CD14-positive monocyte (primary cell): ENCODE measurements around the gene ZDHHC14. TPM values are rescaled to one million over a fixed set of nuclear protein-coding genes. Genes with fewer than 3 reads are reported as not detected.

Experiments
- DNase-seq, 3 donors: peaks; one replicate each; pipeline ENCODE4 v3.0.0-alpha.2; 2011 to 2022
- H2AFZ ChIP-seq: 2 replicates; pipeline ENCODE4 v1.6.0; 2012; ENCODE audit warnings: mild to moderate bottlenecking, low read depth, low read length, inconsistent platforms; ENCODE audit not compliant: insufficient read depth, poor library complexity, severe bottlenecking
- H3K27ac ChIP-seq, 2 donors: 1 replicate in 1 of 2; 2 replicates in 1 of 2; pipeline ENCODE4 v1.5.1; 2012 to 2013; ENCODE audit warnings: low read length in 2 of 2, control low read depth in 1 of 2, inconsistent platforms in 1 of 2, low read depth in 1 of 2, mild to moderate bottlenecking in 1 of 2
- H3K27me3 ChIP-seq, 2 donors: one replicate each; pipeline versions ENCODE4 v1.6.0 to v1.6.1; 2011 to 2013; ENCODE audit warnings: low read length in 2 of 2; ENCODE audit not compliant: control insufficient read depth in 2 of 2, insufficient read depth in 2 of 2
- H3K36me3 ChIP-seq, 2 donors: replicated peaks in 1 of 2; 1 replicate in 1 of 2; 2 replicates in 1 of 2; pipeline versions ENCODE4 v1.5.1 to v1.6.1; 2012 to 2013; ENCODE audit warnings: low read length in 2 of 2, control low read depth in 1 of 2, inconsistent platforms in 1 of 2, mild to moderate bottlenecking in 1 of 2; ENCODE audit not compliant: insufficient read depth in 2 of 2, control insufficient read depth in 1 of 2
- H3K4me1 ChIP-seq, 2 donors: 1 replicate in 1 of 2; 2 replicates in 1 of 2; pipeline versions ENCODE4 v1.5.1 to v1.6.1; 2012 to 2013; ENCODE audit warnings: low read length in 2 of 2, control low read depth in 1 of 2, inconsistent platforms in 1 of 2, mild to moderate bottlenecking in 1 of 2, moderate library complexity in 1 of 2; ENCODE audit not compliant: insufficient read depth in 2 of 2, control insufficient read depth in 1 of 2
- H3K4me2 ChIP-seq: replicated peaks from 2 replicates; pipeline ENCODE3; 2012; ENCODE audit warnings: low read length, moderate library complexity, mild to moderate bottlenecking; ENCODE audit not compliant: poor library complexity, severe bottlenecking; ENCODE audit errors: extremely low read depth
- H3K4me3 ChIP-seq, 3 experiments: fragments of 200-600 bp in 1 of 3; sonication (generic) in 1 of 3; replicated peaks in 1 of 3; 1 replicate in 2 of 3; 2 replicates in 1 of 3; pipeline ENCODE4 v1.5.1; 2011 to 2013; ENCODE audit warnings: low read length in 3 of 3, mild to moderate bottlenecking in 3 of 3, control low read depth in 2 of 3, low read depth in 2 of 3, inconsistent platforms in 1 of 3, moderate library complexity in 1 of 3
- H3K79me2 ChIP-seq: 2 replicates; pipeline ENCODE4 v1.6.0; 2012; ENCODE audit warnings: mild to moderate bottlenecking, control low read depth, inconsistent platforms, low read length, moderate library complexity; ENCODE audit not compliant: insufficient read depth
- H3K9ac ChIP-seq: 2 replicates; pipeline ENCODE4 v1.6.0; 2017; ENCODE audit warnings: low read length, mild to moderate bottlenecking; ENCODE audit not compliant: insufficient read depth, poor library complexity, severe bottlenecking
- H3K9me3 ChIP-seq, 2 donors: replicated peaks in 1 of 2; 1 replicate in 1 of 2; 2 replicates in 1 of 2; pipeline versions ENCODE4 v1.5.1 to v1.6.1; 2012 to 2013; ENCODE audit warnings: low read length in 2 of 2, control low read depth in 1 of 2; ENCODE audit not compliant: control insufficient read depth in 1 of 2, insufficient read depth in 1 of 2
- H4K20me1 ChIP-seq: 2 replicates; pipeline ENCODE4 v1.6.0; 2012; ENCODE audit warnings: mild to moderate bottlenecking, low read length, control low read depth, moderate library complexity; ENCODE audit not compliant: insufficient read depth
- H3K27ac Mint-ChIP-seq, 7 donors: one replicate each; pipeline ENCODE4 v1.8.0; 2020; ENCODE audit warnings: mild to moderate bottlenecking in 7 of 7, mixed read lengths in 7 of 7, moderate library complexity in 6 of 7, inconsistent platforms in 2 of 7
- H3K27me3 Mint-ChIP-seq, 3 donors: one replicate each; pipeline ENCODE4 v1.8.0; 2021 to 2022; ENCODE audit warnings: low read depth in 3 of 3, mild to moderate bottlenecking in 3 of 3, mixed read lengths in 3 of 3, moderate library complexity in 3 of 3, inconsistent platforms in 1 of 3
- H3K36me3 Mint-ChIP-seq, 2 donors: one replicate each; pipeline ENCODE4 v1.8.0; 2020; ENCODE audit warnings: mixed read lengths in 2 of 2, inconsistent platforms in 1 of 2, mild to moderate bottlenecking in 1 of 2
- H3K4me1 Mint-ChIP-seq: one replicate; pipeline ENCODE4 v1.8.0; 2020; ENCODE audit warnings: mild to moderate bottlenecking, mixed read lengths
- H3K4me3 Mint-ChIP-seq, 2 donors: one replicate each; pipeline ENCODE4 v1.8.0; 2020; ENCODE audit warnings: mild to moderate bottlenecking in 2 of 2, mixed read lengths in 2 of 2, moderate library complexity in 1 of 2
- H3K9me3 Mint-ChIP-seq, 7 donors: one replicate each; pipeline ENCODE4 v1.8.0; 2020 to 2022; ENCODE audit warnings: mixed read lengths in 7 of 7, mild to moderate bottlenecking in 6 of 7, moderate library complexity in 6 of 7, inconsistent platforms in 2 of 7
- WGBS: methylation state at CpG from one replicate; pipeline ENCODE4 v1.1.5; 2013; ENCODE audit warnings: missing lambda C conversion rate; ENCODE audit not compliant: insufficient coverage; 5-methylcytosine and 5-hydroxymethylcytosine counted together
- intact Hi-C, 2 donors: fragments of 100-400 bp; cut with micrococcal nuclease; formaldehyde crosslinking; loops; one replicate each; pipeline versions ENCODE4 v1.15.0 to v1.15.1; 2023
- polyA plus RNA-seq, 3 donors: library from polyadenylated mRNA; depleted of rRNA in 1 of 3; unstranded in 2 of 3; stranded (reverse) in 1 of 3; fragments of 300-500 nt in 2 of 3; fragments of >200 nt in 1 of 3; fragmentation: Illumina TruSeq in 2 of 3; gene quantifications; 1 replicate in 2 of 3; 2 replicates in 1 of 3; pipeline ENCODE4 v1.2.3, GENCODE V29; 2012 to 2021
- TF ChIP-seq, protein P1 (sequence below): fragments of 200-600 bp; IDR thresholded peaks from one replicate; pipeline ENCODE4 v1.8.0; 2022; ENCODE audit warnings: antibody characterized with exemption, mild to moderate bottlenecking

The ZDHHC14 gene
- polyA plus RNA-seq, 3 donors: 0.30 to 1.7 (median 0.93) TPM

DNA sequence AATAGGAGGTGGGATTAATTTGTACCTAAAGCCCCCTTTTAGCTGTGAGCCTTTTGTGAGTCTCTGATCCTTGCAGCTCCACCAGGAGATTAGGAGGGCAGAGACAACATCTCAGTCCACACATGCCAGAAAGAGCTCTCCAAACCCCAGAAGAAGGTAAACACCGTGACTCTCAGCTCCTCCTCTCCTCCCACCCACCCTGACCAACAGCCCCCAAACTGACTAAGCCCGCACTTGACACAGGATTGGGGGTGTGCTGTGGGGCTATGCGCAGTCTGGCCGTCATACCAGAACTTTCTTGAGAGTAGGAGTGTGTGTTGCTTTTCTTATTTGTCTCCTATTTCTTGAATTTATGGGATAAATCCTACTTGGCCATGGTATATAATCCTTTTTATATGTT lies 277.3 kb downstream of the ZDHHC14 start:
- peaks cover 7 to 11% of the 10 kb centered on the region in 2 donors for H3K36me3 Mint-ChIP-seq
- Histone ChIP-seq H2AFZ (no peak overlapping the region), H3K9ac (no peak overlapping the region), H3K4me3 (no peak overlapping the region), H3K27me3 (no peaks in the 10 kb centered on the region), H3K9me3 (no peaks in the 10 kb centered on the region), H3K79me2 (no peaks in the 10 kb centered on the region), H3K4me1 (no peaks in the 10 kb centered on the region), H4K20me1 (no peaks in the 10 kb centered on the region), H3K27ac (no peak overlapping the region), H3K4me2 (no peak overlapping the region), H3K36me3 (no peaks in the 10 kb centered on the region)
- intact Hi-C loops: no loop called here
- WGBS: no CpG with 5 or more reads among the region's 4 CpGs
- no peak overlapping the region for H3K4me3 Mint-ChIP-seq
- H3K9me3 Mint-ChIP-seq: no peaks in the 10 kb centered on the region
- DNase-seq: no peak
- peaks cover 0 to 3% (median 0%) of the 10 kb centered on the region in 3 donors for H3K27me3 Mint-ChIP-seq
- TF ChIP-seq, protein P1, sequence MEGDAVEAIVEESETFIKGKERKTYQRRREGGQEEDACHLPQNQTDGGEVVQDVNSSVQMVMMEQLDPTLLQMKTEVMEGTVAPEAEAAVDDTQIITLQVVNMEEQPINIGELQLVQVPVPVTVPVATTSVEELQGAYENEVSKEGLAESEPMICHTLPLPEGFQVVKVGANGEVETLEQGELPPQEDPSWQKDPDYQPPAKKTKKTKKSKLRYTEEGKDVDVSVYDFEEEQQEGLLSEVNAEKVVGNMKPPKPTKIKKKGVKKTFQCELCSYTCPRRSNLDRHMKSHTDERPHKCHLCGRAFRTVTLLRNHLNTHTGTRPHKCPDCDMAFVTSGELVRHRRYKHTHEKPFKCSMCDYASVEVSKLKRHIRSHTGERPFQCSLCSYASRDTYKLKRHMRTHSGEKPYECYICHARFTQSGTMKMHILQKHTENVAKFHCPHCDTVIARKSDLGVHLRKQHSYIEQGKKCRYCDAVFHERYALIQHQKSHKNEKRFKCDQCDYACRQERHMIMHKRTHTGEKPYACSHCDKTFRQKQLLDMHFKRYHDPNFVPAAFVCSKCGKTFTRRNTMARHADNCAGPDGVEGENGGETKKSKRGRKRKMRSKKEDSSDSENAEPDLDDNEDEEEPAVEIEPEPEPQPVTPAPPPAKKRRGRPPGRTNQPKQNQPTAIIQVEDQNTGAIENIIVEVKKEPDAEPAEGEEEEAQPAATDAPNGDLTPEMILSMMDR: no peak
- no peaks in the 10 kb centered on the region for H3K4me1 Mint-ChIP-seq
- H3K27ac Mint-ChIP-seq: peak overlapping the region in 1 of 7 donors; percentile 46

DNA sequence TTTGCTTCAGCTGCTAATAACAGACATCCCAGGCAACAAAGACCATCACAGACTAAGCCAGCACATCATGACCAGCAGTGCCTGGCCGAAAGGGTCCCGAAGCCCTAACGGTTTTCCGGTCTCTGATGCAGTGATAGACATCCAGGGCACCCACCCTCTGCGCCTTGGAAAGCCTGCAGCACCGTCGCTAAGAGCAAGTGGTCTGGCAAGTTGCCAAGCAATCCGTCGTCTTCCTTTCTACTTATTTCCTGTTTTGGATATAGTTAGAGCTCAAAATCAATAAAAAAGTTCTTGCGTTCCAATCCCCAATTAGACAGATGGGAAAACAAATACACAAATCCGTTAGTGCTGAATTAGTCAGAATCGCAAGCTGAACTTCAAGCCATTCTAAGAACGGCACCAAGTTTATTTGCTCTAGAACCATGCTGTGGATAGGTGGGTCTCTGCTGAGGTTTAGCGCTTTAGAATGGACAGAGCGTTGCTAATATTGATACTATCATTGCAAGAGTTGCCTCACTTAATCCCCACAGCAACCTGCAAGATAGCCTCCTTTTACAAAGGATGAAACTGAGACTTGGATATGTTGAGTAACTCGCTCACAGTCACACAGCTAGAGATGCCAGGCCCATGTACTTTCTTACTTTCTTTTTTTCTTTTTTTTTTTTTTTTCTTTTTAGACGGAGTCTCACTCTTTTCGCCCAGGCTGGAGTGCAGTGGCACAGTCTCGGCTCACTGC lies 278.7 kb downstream of the ZDHHC14 start:
- H3K4me2 ChIP-seq: no peak overlapping the region
- H3K27ac ChIP-seq: no peak overlapping the region
- no peak overlapping the region for H3K4me3 ChIP-seq
- H4K20me1 ChIP-seq: no peaks in the 10 kb centered on the region
- H2AFZ ChIP-seq: no peak overlapping the region
- Mint-ChIP-seq H3K4me1 (no peaks in the 10 kb centered on the region), H3K27ac (no peak overlapping the region), H3K27me3 (peaks cover 0 to 3% (median 0%) of the 10 kb centered on the region in 3 donors), H3K36me3 (peaks cover 3 to 9% of the 10 kb centered on the region in 2 donors), H3K9me3 (peaks cover 0 to 2% (median 0%) of the 10 kb centered on the region in 7 donors), H3K4me3 (no peak overlapping the region)
- intact Hi-C loops: no loop called here
- no peaks in the 10 kb centered on the region for H3K36me3 ChIP-seq
- H3K9me3 ChIP-seq: no peaks in the 10 kb centered on the region
- no peaks in the 10 kb centered on the region for H3K4me1 ChIP-seq
- no peaks in the 10 kb centered on the region for H3K27me3 ChIP-seq
- no peak for DNase-seq
- no peak overlapping the region for H3K9ac ChIP-seq
- 49% methylated on average over 9 of the region's 19 CpGs for whole genome bisulfite sequencing
- H3K79me2 ChIP-seq: no peaks in the 10 kb centered on the region
- TF ChIP-seq, protein P1: no peak
